HG02852 (cell line): ENCODE measurements around the gene SHBG.

Source experiments
- ATAC-seq: cut with Tn5 transposase; IDR thresholded peaks from one replicate; pipeline ENCODE4 v1.9.1; 2021; ENCODE audit warnings: mild to moderate bottlenecking, moderate library complexity; ENCODE audit not compliant: unreplicated experiment

Gene SHBG

DNA sequence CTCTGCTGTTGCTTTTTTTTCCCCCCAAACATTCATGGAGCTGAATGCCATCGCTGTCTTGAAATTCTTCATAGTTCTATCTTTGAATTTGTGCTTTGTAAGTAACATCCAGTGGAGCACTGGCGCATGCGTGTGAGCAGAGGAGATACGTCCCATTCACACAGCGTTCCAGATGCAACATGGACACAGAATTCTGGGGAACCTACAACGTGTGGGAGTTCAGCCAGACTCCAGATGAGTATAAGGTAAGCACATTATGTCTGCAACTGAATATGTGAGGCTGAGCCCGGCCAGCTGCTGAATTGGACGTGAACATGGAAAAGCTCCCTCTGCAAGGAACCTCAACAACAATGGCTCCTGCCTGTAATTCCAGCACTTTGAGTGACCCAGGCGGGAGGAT lies 16.5 kb downstream of the SHBG start:
- ATAC-seq = no peak

DNA sequence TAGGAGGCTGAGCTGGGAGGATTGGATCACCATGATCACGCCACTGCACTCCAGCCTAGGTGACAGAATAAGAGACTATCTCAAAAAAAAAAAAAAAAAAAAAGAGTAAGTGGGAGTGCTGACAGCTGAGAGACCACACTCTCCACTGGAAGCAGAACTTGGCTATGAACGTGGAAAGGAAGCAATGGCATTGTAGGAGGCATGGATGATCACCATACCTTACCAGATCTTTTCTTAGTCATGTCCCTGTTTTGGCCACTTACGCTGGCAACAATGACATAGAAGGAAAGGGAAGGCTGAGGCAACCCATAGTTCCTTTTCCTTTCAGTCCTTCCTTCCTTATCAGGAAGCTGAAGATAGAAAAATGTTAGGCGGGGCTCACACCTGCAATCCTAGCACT lies 17.1 kb downstream of the SHBG start:
- ATAC-seq = no peak

DNA sequence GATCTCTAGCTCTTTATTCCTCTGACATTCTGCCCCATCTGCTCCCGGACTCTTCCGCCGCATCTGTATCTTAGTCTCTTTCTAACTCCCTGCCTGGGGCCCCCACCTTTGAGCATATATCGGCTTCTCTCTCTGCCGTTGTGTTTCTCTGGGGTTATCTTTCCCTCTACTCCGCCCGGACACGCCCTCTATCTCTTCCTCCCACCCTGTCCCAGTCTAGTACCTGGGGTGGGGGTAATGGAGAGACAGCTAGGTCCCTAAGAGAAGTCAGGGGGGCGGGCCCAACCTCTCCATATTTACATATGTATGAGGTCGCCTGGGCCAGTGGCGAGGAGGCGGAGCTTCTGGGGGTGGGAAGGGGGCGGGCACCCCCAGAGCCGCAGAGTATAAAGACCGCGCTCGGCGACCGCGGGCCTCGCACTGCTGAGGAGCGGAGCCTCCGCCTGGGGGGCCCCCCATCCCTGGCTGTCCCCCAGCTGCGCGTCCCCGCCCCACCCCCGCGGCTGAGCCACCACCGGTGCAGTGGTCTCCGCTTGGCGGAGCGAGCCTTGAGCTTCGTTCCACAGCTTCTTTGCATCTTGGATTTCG lies 20.7 kb downstream of the SHBG start, which contains the start of gene ATP1B2:
TSS of gene ATP1B2 (plus strand) at position 418 of the 588 bp plus-strand sequence. CDS start 593 bp downstream, outside the sequence.
- peak; percentile 40 for ATAC-seq

DNA sequence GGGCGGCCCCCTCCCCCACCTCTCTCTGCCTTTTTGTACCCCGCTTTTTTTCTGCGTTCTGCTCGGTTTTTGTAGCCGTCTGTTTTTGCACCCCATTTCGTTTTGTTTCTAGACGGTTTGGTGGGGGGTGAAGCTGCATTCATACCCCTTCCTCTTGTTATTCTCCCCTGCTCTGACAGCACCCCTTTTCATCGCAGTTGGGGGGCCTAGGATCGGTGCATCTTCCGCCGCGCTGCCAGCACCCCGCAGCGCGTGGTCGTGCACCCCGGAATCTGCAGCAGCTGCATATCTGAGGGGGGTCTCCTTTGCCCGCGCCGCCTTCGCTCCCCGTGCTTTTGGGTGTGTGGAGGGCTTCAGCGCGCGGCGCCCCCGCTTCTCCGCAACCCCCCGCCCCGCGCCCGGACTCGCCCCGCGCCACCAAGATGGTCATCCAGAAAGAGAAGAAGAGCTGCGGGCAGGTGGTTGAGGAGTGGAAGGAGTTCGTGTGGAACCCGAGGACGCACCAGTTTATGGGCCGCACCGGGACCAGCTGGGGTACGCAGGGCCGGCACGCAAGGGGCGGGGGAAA lies 21.2 kb downstream of the SHBG start:
- no peak for ATAC-seq

DNA sequence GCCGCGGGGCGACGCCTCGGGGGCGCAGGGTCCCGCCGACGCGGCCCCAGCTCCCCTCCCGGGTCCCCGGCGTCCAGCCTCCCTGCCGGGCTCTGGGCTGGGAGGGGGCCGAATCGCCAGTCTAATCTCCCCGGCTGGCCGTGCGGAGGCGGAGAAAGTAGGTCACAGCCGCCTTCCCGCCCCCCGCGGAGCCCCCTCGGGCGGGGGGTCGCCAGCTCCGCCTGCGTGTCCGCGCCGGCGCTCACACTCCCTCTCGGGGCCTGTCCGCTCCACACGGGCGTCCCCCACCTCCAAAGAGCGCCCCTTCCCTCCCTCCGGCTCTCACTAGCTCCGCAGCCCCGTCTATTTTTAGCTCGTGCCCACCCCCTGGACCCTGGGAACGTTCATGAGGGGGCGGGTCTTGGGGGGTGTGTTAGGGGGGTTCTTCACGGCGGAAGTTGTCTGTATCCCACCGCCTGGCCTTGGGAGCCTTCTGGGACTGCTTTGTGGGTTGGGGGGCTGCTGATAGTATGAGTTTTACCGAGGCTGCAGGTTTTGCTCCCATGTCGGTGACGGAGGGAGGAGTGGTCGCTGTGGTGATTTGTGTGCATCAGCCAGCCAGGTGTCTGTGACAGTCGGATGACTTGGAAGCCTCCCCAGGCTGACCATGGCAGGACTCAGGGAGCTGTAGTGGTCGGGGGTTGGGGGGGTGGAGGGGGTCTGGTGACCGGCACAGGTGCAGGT lies 21.9 kb downstream of the SHBG start:
- no peak for ATAC-seq

DNA sequence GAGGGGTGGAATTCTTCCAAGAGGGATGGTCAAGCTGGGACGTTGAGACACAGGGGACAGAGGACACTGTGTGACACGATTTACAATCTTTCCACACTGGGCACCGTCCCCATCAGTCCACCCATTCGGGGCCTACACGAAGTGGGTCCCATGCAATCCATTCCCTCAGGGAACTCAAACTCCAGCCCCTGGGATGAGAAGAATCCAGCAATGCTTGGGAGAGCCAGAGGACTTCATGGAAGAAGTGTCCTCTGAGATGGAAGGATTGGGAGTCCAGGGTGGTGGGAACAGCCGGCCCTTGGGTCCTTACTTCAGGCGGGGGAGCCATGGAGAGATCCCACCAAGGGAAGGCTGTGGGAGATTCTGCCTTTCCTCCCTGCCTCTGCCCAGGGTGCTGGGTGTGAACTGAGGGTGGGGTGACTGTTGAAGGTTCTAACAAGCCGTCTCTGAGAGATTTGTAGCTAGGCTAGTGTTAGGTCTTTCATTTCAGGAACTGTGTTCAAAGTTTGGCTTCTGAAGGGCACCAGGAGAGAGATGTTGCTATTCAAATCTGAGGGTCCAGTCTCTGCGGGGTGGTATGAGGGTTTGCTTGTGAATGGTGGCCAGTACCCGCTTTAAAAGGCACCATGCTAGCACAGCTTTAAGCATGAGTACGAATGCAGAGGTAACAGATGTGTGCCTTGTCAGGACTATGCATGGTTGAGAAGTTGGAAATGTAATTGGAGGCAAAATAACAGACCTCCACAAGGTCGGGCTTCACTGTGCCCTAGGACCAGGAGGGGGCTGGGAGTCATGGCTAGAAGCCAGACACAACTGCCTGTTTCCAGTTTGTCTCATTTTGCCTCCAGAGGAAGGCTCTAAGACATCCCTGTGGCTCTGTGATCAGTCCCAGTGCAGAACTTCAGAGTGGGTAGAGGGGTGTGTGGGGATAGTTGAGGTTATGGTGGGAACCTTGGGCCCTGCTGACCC lies 22.7 kb downstream of the SHBG start:
- no peak for ATAC-seq

DNA sequence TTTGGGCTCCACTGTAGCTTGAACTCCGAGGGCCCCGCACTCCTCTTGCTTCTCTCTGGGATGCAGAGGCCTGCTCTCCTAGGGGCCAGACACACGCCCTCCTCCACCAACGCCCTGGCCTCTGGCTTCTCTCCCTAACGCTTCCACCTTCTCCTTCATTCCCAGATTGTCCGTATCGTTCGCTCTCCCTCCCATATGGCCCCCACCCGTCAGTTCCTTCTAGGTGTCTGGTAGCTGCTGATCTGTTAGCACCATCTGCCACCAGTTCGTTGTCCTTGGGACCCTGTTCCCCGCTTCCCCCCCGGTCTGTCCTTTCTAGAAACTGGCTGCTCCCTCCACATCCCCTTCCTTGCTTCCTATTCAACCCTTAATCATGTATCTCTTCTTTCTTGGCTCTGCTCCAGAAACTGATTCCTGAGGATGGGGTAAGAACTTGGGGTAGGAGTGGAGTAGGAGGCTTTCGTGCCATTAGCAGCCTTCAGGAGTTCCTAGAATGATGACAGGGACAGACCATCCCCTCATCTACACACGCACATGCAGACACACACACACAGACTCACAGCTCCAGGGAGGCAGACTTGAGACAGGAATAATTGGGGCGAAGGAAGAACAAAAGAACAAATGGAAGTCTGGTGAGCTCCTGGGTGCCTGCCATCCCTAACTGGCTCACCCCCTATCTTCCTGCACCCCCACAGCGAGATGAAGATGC lies 25.1 kb downstream of the SHBG start:
- no peak for ATAC-seq

DNA sequence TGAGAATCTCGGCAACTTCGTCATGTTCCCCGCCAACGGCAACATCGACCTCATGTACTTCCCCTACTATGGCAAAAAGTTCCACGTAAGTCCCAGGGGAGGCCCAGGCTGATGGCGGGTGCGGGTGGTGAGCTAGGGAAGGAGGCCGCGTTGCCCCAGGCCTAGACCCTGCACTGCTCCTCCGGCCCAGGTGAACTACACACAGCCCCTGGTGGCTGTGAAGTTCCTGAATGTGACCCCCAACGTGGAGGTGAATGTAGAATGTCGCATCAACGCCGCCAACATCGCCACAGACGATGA lies 25.6 kb downstream of the SHBG start:
- no peak for ATAC-seq

DNA sequence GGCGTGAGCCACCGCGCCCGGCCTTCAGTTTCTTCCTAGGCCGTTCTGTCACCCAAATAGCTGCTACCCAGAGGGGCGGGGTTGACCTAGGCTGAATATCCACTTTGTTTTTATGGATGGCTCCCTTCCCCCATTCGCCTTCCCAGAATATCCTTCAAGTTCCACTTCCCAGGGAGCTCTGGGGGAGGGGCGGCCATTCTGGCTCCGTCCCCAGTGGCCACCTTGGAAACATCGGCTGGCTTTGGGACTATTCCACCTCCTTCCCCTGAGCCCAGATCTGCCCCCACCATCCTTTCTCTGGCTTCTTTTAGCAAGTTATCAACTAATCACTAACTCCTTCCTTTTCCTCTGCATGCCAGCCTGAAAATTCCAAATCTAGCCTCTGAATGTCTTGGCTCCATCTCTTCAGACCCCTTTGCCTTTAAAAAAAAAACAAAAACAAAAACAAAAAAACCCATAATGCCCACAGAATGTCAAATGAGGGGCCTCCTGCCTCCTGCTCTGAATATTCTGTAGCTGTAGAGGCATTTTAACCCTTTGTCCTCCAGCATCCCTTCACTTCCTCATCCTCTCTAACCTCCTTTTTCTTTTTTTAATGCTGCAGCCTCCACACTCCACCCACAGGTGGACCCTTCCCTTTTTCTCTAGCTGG lies 27.1 kb downstream of the SHBG start:
- ATAC-seq = no peak

DNA sequence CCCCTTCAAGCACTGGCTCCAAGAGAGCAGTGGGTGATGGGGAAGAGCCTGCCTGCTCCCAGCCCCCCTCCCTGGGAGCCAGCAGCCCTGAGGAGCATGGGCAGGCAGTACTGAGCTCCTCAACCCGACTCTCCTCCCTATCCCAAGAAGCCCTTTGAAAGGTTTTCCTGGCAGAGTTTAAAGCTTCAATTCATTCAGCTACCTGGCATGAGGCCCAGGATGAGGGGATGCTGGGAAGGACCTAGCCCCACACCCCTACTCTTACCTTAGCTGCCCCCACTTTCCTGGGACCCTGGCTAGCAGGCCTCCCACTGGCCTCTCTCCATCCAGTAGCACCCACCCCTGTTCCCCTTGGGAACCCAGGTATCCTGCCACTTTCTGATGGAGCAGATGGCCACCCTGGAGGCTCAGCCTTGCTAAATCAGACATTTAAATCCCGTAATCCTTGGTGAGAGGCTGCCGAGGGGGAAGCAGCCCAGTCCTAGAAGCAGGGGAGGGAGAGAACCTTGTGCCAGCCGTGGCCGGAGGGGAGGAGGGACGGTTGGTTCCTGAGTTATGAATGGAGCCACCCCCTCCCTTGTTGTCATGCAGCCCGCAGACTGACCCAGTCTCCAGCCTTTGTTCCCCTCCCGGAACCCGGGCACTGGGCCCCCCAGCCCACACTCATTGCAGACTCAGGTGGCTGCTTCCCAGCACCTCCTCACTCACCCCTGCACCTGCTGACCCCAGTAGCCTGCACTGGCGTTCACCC lies 37.9 kb downstream of the SHBG start:
- no peak for ATAC-seq

DNA sequence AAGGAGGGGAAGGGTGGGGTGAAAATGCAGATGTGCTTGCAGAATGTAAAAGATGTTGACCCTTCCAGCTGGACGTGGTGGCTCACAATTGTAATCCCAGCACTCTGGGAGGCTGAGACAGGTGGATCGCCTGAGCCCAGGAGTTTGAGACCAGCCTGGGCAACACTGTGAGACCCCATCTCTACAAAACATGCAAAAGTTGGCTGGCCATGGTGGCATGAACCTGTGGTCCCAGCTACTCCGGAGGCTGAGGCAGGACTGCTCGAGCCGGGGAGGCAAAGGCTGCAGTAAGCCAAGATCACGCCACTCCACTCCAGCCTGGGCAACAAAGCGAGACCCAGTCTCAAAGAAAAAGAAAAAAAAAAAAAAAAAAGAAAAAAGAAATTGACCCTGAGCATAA lies 38.5 kb downstream of the SHBG start:
- ATAC-seq = no peak

DNA sequence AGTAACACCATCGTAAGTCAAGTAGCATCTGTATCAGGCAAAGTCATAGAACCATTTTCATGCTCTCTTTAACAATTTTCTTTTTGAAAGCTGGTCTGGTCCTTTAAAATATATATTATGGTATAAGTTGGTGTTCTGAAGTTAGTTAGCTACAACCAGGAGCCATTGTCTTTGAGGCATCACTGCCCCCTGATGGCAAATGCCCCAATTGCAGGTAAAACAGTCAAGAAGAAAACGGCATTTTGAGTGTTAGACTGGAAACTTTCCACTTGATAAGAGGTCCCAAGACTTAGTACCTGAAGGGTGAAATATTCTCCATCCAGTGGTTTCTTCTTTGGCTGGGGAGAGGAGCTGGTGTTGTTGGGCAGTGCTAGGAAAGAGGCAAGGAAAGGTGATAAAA lies 43.3 kb downstream of the SHBG start:
- no peak for ATAC-seq

DNA sequence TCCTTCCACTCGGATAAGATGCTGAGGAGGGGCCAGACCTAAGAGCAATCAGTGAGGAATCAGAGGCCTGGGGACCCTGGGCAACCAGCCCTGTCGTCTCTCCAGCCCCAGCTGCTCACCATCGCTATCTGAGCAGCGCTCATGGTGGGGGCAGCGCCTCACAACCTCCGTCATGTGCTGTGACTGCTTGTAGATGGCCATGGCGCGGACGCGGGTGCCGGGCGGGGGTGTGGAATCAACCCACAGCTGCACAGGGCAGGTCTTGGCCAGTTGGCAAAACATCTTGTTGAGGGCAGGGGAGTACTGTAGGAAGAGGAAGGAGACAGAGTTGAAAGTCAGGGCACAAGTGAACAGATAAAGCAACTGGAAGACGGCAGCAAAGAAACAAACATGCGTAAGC lies 45.0 kb downstream of the SHBG start:
- no peak for ATAC-seq

DNA sequence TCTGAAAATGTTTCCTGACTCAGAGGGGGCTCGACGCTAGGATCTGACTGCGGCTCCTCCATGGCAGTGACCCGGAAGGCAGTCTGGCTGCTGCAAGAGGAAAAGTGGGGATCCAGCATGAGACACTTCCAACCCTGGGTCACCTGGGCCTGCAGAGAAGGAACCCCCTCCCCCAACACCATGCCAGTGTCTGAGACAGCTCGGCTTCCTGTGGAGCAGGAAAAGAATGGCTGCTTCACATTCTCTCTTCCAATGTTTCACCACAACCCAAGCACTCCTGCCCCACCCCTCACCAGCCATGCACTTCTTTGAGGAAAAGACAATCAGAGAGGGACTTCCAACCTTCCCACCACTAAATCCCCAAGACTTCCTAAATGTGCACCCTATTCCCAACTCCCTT lies 46.6 kb downstream of the SHBG start:
- ATAC-seq = no peak

DNA sequence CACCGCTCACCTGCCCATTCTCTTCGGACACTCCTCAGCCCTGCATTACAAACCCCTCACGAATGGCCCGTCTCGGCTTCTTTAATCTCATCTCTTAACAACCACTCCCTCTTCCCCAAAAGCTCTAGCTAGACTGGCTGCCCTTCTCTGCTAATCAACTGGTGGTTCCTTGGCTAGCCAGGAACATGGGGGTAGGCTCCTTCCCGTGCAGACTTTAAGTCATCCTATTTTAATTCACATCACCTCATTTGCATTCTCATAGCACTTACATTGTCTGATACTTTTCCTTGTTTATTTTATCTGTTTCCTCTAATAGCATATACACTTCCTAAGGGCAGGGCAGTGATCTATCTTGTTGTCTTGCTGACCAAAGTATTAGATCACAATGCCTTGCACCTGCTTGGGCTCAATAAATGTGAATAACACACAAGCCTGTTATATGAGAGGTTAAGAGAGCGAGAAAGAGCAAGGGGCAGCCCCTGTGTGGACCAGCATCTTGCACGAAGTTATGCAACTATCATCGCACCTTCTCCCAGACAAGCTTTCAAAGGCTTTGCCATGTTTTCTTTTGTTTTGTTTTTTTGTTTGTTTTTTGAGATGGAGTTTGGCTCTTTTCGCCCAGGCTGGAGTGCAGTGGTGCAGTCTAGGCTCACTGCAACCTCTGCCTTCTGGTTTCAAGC lies 47.6 kb downstream of the SHBG start:
- no peak for ATAC-seq
